EH (cell line): ENCODE data around the gene ZNF512B.
A peak's percentile ranks its signal among the peaks of the same experiment; 100 is the strongest.
"Not testable (repeated sequence)": the region's sequence is repeated elsewhere in the genome, so short reads cannot be mapped to it uniquely, and the experiment has no call there.

Experiments
- DNase-seq: peaks from one replicate; pipeline ENCODE4 v3.0.0-alpha.2; 2015; ENCODE audit warnings: low read depth

ZNF512B gene

GRCh38 chr20:63969838-63970713 lies at the start of gene ZNF512B:
Gene ZNF512B, minus strand, starts transcription at chr20:63969930. Its CDS starts 1,980 bp downstream, at chr20:63967950.
- peak; percentile 65 for DNase-seq

- DNase-seq, result no peak
Observed at GRCh38 chr20:64015635-64016034, 45.9 kb upstream of the ZNF512B start.

- DNase-seq, result not testable (repeated sequence)
Observed at GRCh38 chr20:64012385-64013154, 42.8 kb upstream of the ZNF512B start.

- DNase-seq, result no peak
Observed at GRCh38 chr20:64011366-64011779, 41.6 kb upstream of the ZNF512B start.

- peak; percentile 22 for DNase-seq
Observed at GRCh38 chr20:64010711-64011237, 41.0 kb upstream of the ZNF512B start.

- DNase-seq, result no peak
Observed at GRCh38 chr20:64009811-64010387, 40.2 kb upstream of the ZNF512B start.

- no peak for DNase-seq
Observed at GRCh38 chr20:64006902-64007301, 37.2 kb upstream of the ZNF512B start.

GRCh38 chr20:64006490-64006889 lies 36.8 kb upstream of the ZNF512B start:
- DNase-seq, result no peak

- DNase-seq, result no peak
Observed at GRCh38 chr20:64005394-64005793, 35.7 kb upstream of the ZNF512B start.

GRCh38 chr20:64003960-64004725 lies 34.4 kb upstream of the ZNF512B start:
- DNase-seq, result no peak

GRCh38 chr20:64001607-64002011 lies 31.9 kb upstream of the ZNF512B start:
- no peak for DNase-seq

GRCh38 chr20:64000906-64001305 lies 31.2 kb upstream of the ZNF512B start:
- DNase-seq, result no peak

GRCh38 chr20:63982937-63983336 lies 13.2 kb upstream of the ZNF512B start:
- DNase-seq, result no peak

- DNase-seq, result peak; percentile 95
Observed at GRCh38 chr20:63980806-63981728, 11.3 kb upstream of the ZNF512B start, which contains the start of gene PRPF6. Gene PRPF6, plus strand, starts transcription at chr20:63981132. Its CDS starts 114 bp downstream, at chr20:63981246.

- DNase-seq, result no peak
Observed at GRCh38 chr20:63980317-63980805, 10.6 kb upstream of the ZNF512B start.

GRCh38 chr20:63979557-63980316 lies 10.0 kb upstream of the ZNF512B start, which contains the start of gene SAMD10:
Gene SAMD10, minus strand, starts transcription at chr20:63979642. Its CDS starts 175 bp downstream, at chr20:63979467.
- DNase-seq, result no peak

- DNase-seq, result no peak
Observed at GRCh38 chr20:63979229-63979556, 9.5 kb upstream of the ZNF512B start.

- DNase-seq, result peak; percentile 68
Observed at GRCh38 chr20:63978319-63979228, 8.8 kb upstream of the ZNF512B start.
